HUES64 (cell line): ENCODE results near the gene ELP6.

ENCODE experiments used
- H3K27ac ChIP-seq: 2 replicates; pipeline ENCODE4 v1.7.0; 2013; ENCODE audit warnings: low read depth, low read length, inconsistent platforms
- H3K27me3 ChIP-seq: 2 replicates; pipeline ENCODE4 v1.6.1; 2013; ENCODE audit warnings: mild to moderate bottlenecking, low read length; ENCODE audit not compliant: insufficient read depth
- H3K36me3 ChIP-seq: 2 replicates; pipeline ENCODE4 v1.6.1; 2013; ENCODE audit warnings: mild to moderate bottlenecking, low read length; ENCODE audit not compliant: insufficient read depth
- H3K4me1 ChIP-seq: 2 replicates; pipeline ENCODE4 v1.6.1; 2013; ENCODE audit warnings: mild to moderate bottlenecking, low read length, moderate library complexity; ENCODE audit not compliant: insufficient read depth
- H3K4me3 ChIP-seq: 2 replicates; pipeline ENCODE4 v1.5.1; 2013; ENCODE audit warnings: mild to moderate bottlenecking, low read length, moderate library complexity
- H3K9ac ChIP-seq: 2 replicates; pipeline ENCODE4 v1.6.1; 2013; ENCODE audit warnings: mild to moderate bottlenecking, low read depth, low read length
- H3K9me3 ChIP-seq: 2 replicates; pipeline ENCODE4 v1.6.1; 2013; ENCODE audit warnings: low read depth, low read length; ENCODE audit not compliant: insufficient read depth
- WGBS: fragments of 150-250, 120-280 bp; methylation state at CpG from one replicate; pipeline ENCODE4 v1.1.7; 2013; ENCODE audit warnings: missing lambda C conversion rate; 5-methylcytosine and 5-hydroxymethylcytosine counted together

ELP6 gene

DNA sequence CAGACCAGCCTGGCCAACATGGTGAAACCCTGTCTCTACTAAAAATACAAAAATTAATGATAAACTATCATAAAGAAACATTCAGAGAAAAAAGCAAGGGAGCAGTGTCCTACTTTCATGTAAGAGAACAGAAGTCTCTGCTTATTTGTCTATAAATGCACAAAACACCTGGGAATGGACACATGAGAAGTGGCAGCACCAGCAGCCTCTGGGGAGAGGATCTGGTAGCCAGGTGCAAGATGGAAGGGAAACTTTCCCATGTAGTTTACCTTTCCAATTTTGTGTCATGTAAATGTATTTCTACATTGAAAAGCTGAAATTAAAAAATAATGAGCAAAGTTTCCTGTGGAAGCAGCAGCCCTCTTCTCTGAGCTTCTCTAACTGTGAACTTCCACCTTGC, 56.5 kb downstream of the ELP6 start:
- no peaks in the 10 kb centered on the region for H3K36me3 ChIP-seq
- H3K9me3 ChIP-seq, result no peaks in the 10 kb centered on the region
- H3K27ac ChIP-seq, result no peak overlapping the region
- no peak overlapping the region for H3K9ac ChIP-seq
- H3K27me3 ChIP-seq, result no peaks in the 10 kb centered on the region
- H3K4me1 ChIP-seq, result no peaks in the 10 kb centered on the region
- no peak overlapping the region for H3K4me3 ChIP-seq

DNA sequence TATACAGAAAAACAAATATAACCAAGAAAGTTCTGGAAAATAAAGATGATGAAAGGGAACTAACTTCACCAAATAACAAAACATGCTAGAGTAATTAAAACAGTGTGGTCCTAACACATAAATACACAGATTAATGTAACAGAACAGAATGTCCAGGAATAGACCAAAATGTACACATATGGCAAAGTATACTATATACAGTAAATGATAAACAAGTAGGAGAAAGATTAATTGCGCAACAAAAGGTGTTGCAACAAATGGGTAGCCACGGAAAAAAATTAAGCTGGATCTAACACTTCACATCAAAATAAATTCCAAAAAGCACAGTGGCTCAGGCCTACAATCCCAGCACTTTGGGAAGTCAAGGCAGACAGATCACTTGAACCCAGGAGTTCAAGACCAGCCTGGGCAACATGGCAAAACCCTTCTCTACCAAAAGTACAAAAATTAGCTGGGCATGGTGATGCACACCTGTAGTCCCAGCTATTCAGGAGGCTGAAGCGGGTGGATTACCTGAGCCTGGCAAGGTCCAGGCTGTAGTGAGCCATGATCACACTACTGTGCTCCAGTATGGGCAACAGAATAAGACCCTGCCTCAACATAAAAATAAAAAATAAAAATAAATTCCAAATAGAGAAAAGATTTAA, 57.6 kb downstream of the ELP6 start:
- Histone ChIP-seq H3K9me3 (no peaks in the 10 kb centered on the region), H3K4me3 (no peak overlapping the region), H3K4me1 (no peaks in the 10 kb centered on the region), H3K9ac (no peak overlapping the region), H3K36me3 (no peaks in the 10 kb centered on the region), H3K27me3 (no peaks in the 10 kb centered on the region), H3K27ac (no peak overlapping the region)
- WGBS, result 99% methylated on average over 3 of the region's 3 CpGs

DNA sequence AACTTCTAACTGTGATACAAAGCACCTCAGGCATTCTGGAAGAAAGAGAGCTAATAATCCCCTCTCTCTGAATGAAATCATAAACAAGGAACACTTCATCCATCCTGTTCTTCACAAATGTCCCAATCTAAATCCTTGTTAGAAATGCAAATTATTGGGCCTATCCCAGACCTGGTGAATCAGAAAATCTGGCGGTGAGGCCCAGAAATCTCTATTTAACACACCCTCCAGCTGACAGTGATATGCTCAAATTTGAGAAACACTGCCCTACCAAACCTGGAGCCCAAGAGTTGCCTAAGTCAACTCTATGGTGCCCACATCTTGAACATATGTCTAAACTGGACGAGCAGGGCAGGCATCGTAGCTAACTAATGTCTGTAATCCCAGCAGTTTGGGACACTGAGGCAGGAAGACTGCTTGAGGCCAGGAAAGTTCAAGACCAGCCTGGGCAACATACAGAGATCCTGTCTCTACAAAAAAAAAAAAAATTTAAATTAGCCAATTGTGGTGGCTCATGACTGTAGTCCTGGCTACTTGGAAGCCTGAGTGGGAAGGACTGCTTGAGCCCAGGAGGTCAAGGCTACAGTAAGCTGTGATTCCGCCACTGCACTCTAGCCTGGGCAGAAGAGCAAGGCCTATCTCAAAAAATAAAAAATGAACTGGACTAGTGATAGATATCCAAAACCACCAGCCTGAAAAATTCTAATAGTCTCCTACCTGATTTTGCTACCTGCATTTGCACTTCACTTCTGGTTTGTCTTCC, 60.9 kb downstream of the ELP6 start:
- H3K4me3 ChIP-seq, result no peak overlapping the region
- H3K9me3 ChIP-seq, result no peaks in the 10 kb centered on the region
- H3K36me3 ChIP-seq, result no peaks in the 10 kb centered on the region
- H3K4me1 ChIP-seq, result no peaks in the 10 kb centered on the region
- H3K27ac ChIP-seq, result no peak overlapping the region
- H3K27me3 ChIP-seq, result no peaks in the 10 kb centered on the region
- H3K9ac ChIP-seq, result no peak overlapping the region
- WGBS, result 79% methylated on average over 4 of the region's 4 CpGs
